GM12891 (cell line): ENCODE data around the gene ZNF460.

Experiments
- POLR2A ChIP-seq: IDR thresholded peaks from 2 replicates; pipeline ENCODE4 v1.6.1; 2011; ENCODE audit warnings: low read depth, low read length, control low read depth
- SPI1 ChIP-seq: IDR thresholded peaks from 2 replicates; pipeline ENCODE4 v1.6.1; 2011; ENCODE audit warnings: low read depth, low read length, control low read depth
- TAF1 ChIP-seq: IDR thresholded peaks from 2 replicates; pipeline ENCODE4 v1.6.1; 2011; ENCODE audit warnings: low read depth, low read length, control low read depth

- TF ChIP-seq POLR2A (no peak), SPI1 (no peak), TAF1 (no peak)
Measured at GRCh38 chr19:57276430-57276829, 3.9 kb upstream of the ZNF460 start.
